GM18498 (cell line): Measurements from ENCODE around the gene TEK.

Experiments used
- ATAC-seq: cut with Tn5 transposase; IDR thresholded peaks from one replicate; pipeline ENCODE4 v1.9.1; 2021; ENCODE audit warnings: mild to moderate bottlenecking, moderate library complexity; ENCODE audit not compliant: unreplicated experiment

TEK gene

DNA sequence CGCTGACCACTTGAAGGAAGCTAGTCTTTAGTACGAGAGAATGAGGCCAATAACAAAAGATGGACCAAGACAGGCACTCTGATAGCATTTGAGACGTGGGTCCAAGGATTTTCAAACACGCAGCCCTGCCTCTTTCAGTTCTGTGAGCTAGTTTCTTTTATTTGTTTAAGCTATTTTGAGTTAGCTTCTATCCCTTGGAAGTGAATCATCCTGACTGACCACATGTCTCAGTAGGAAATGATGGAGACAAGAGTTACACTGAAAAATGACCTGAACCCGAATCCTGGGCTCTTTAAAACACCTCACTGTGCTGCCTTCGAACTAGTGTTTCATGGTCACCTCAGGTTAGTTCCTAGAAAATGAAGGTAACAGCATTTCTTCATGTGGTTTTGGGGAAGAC is 9.9 kb downstream of the TEK start:
- ATAC-seq: no peak

DNA sequence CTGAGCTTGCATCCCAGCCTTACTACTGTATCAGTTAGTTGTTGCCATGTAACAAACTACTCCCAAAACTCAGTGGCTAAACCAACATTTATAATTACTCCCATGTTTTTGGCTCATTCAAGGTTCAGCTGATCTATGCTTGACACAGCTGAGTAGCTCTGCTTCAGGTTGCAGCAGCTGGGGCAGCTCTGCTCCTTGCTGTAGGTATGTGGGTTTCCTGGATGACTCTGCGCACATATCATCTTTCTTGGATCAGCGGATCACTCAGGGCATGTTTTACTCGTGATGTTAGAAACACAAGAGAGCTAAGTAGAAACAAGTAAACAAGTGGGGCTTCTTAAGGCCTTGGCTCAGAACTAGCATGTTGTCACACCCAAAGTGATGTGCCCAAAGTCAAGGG is 15.1 kb downstream of the TEK start:
- ATAC-seq: no peak

DNA sequence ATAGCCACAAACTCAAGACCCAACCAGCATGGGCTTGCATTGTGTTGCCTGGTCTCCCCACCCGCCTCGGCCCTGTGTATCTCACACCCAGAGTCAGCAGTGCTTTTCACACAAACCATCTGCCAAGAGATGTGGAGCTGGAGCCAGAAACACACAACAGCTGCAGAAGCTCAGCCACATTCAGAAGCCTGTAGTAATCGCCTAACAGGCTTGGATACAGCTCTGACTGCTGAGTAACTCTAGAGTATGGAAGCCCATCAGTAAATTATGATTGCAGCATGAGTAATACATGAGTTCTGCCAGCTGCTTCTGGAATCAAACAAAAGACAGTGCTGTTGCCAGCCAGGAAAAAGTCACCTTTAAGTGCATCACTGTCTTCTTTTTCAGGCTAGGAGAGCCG is 16.0 kb downstream of the TEK start:
- ATAC-seq: no peak

DNA sequence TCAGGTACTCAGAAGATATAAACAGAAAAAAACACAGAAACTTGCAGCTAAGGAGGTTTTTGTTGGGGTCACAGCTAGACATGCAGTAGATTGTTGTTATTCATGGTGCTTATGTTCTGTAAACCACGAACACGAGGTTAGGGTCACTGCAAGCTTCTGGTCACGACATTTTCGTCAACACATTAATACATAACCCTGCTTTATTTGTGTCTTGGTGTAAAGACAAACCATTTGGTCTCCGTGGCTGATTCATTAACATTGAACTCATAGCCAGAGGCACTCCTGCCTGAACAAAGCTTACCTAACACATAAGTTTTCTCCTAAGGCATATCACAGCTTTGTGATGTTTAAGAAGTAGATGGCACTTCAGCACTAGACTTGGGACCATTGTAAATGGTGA is 16.9 kb downstream of the TEK start:
- no peak for ATAC-seq

DNA sequence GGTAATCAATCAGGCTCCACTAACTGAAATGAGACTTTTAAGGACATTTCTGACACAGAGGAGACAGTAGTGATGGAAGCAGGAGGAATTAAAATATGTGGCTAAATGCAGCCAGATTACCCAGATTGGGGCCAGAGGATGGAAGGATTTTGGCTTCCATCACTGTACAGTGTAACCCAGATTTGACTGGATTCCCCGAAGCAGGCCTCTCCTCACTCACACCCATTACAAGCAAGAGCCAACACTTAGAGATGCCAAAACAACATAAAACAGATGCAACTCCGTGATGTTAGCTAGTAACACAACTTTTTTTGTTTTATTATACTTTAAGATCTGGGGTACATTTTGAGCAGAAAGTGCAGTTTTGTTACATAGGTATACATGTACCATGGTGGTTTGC is 17.6 kb downstream of the TEK start:
- ATAC-seq: no peak

DNA sequence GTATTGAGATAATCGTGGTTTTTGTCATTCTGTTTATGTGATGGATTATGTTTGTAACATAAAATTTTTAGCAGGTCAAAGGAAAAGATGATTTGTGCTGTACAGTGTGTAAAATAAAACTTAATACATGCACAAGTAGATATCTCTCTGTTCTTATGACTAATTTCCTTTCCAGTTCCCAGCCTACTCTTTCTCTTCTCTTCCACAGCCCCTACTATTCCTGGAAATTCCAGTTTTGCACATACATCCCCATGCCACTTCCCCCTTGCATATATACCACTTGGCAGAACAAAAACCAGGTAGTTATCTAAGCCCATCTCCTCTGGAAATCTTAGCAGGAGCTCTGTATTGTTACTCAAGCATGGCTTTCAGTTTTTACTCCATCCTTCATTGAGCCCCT is 20.2 kb downstream of the TEK start:
- no peak for ATAC-seq

DNA sequence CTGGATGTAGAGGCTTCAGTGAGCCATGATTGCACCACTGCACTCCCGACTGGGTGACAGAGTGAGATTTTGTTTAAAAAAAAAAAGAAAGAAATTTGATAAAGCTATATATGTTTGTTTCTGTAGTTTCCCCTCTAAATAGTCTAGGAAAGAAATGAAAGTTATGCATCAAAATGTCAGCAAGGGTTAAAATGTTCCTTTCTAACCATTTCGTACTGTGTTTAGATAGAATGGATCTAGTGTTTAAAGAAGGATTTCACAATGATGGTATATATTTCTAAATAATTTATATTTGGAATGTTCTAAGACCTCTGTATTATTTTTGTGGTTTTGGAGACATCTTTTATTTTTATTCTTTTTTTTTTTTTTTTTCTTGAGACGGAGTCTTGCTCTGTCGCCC is 22.7 kb downstream of the TEK start:
- ATAC-seq: no peak

DNA sequence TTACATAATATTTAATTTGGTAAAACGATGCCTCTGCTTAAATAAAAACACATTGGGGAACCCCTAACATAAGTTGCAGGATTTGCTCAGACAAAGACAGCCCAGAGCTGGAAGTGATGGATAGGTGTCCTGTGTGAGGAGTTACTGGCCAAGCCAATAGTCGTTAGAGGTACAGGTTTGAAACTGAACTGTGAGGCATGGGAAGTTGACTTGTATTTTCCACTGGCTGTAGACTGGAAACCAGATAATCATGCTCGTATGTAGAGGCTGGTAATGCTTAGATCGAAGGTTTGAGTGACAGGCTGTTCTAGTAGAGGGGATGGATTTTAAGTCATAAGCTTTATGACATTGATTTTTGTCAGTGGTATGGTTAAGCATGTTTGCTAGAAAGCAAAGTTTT is 24.8 kb downstream of the TEK start:
- ATAC-seq: no peak

DNA sequence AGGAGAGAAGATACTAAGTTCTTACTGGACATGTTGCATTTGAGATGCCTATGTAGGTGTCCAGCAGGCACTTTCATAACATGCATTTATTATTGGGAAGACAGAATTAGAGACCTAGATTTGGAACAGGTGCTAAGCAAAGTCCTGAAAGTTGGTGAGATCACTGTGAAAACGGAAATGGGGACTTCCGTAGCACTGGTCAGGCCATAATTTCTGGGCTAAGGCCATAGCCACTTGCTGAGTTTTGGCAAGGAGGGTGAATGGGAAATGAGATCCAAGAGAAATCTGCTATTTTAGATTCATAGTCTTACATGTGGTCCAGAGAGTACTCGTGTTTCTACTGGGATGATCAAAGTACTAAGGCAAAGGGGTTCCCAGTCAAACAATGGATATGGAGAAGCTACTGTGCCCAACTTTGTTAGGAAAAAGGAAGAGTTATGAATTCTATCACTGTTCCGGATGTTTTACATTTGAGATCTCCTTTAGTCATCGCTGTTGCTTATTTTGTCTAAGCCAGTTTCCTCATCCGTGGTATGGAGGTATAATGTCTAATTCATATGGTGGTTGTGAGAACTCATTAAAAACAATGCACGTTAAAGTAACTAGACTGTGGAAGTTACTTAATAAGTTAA is 33.4 kb downstream of the TEK start:
- ATAC-seq: no peak

DNA sequence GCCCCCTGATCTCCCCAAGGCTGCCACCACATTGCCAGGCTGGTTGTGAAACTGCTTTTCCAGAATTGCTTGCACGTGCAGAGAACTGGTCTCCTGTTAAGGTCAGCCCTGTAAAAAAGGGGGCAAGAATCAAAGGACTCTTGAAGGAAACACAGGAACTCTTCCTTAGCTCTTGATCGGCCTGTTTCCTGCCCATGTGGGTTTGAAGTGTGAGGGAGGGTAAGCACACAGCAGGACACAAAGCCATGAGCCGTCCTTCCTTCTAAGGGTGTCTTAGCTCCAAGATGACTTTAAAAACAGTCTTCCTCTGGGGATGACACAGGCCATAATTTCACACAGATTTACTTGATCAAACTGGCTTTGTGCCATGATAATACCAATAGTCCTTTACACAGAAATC is 36.1 kb downstream of the TEK start:
- no peak for ATAC-seq

DNA sequence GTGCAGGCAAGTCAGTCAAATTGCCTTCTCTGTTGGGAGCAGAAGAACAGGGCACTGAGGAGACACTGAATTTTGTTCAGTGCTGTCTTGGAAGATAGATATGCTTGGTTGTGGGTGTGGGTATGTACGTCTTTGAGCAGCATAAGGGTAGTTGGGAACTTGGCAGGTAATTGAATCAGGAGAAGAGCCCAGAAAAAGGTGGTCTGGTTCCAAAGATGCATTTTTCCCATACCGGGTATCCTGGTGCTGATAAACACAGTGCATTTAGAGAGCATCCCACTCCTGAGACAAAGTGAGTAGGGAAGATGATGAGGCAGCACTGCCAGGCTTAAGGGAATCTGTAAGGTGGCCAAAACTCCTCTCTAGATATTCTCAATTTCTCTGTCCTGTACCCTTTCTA is 40.6 kb downstream of the TEK start:
- no peak for ATAC-seq

DNA sequence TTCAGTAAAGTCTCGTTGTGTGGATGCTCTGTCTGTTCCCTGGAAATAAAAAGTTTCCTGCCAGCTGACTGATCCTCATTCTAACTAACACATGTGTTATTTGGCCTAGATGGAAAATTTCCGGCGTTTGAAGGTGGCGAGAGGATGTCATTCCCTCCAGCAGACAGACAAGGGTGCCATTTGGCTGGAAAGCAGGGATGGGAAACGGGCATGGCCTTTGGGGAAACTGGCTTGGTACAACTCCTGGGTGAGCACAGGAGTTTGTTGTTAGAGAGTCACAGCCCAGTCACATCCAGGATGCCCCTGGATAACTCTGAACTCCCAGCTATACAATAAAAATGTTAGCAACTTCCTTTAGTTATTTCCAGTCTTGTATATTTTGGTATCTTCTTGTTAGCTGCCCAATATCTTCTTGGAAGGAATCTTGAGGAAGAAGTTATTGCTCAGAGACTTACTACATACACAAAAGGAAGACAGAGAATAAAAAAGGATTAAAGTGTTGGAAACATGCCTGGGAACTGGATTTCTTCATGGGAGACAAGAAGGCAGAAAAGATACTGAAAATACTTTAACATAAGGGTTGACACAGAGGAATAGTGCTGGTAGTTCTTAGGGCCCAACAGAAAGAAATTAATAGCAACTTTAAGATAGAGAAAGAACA is 41.9 kb downstream of the TEK start:
- no peak for ATAC-seq

DNA sequence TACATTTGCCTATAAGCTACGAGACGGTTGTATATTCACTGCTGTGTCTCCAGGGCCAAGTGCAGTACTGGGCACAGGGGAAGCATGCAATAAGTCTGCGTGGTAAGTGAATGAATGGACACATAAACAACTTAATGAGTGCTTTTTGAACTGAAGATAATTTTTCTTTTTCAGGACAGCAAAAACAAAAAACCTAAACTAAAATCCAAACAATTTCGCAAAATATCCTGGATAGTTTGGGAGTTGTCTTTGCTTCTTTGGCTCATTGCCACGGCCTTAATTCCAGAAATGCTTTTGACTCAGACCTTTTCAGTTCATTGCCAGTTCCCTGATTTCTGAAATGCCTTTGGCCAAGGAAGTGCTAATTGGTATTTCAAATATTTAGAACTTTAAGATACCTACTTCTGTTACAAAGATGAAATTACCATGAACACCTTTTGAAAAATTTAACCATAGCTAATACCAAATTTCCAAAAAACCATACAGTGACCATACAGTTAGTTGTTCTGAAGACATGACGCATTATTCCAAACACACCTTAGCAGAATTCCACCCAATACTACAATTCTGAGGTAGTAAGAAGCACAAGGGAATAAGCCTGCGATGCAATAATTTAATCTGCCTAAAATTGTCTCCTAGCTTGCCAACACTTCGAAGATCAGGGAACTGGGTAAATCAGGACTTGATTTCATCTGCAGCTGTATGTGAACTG is 42.8 kb downstream of the TEK start:
- no peak for ATAC-seq

DNA sequence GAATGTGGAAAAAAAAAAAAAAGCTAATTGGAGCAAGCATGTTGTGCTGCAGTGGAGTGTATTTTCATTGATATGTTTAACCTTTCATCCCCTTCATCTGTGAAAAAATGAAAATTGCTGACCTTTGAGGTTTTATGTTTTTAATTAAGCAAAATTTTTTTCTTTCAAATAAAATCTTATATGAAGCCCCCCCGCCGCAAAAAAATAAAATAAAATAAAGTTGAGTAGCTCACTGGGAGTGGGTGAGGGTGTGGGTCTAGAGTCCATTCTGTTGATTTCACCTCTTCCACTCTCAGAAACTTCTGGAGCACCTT is 43.3 kb downstream of the TEK start:
- ATAC-seq: no peak

DNA sequence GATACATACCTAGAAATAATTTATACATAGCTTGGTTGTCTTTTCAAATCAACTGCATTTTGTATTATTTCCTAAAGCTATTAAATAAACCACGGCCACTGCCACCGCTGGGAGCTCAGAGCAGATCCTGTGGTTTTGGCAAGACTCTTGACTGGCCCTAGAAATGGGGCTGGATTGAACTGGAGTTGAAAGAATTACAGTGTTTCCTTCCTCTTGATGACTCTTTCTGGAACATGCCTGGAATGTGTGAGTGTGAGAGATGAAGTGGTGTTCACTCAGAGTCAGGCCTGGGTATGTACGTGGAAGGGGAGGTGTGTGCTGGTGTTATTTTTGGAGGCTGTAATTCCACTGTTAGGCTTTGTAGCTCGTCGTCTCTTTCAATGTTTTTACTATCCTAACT is 45.9 kb downstream of the TEK start:
- no peak for ATAC-seq

DNA sequence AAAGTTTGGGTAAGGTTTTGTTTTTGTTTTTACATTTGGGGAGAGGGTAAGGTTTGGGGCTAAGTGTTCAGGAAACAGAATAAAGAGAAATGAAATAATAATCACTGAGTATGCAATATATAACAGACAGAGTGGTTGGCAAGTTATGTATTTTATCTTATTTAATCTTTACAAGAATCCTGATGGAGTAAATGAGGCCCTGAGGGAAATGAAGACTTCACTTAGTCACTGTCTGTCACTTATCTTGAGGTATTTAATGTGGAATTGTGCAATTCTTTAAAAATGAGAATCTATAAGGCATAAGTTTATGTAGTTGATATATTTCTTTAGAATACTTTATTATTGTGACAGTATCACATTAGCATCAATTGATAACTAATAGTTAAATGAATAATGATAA is 48.1 kb downstream of the TEK start:
- no peak for ATAC-seq

DNA sequence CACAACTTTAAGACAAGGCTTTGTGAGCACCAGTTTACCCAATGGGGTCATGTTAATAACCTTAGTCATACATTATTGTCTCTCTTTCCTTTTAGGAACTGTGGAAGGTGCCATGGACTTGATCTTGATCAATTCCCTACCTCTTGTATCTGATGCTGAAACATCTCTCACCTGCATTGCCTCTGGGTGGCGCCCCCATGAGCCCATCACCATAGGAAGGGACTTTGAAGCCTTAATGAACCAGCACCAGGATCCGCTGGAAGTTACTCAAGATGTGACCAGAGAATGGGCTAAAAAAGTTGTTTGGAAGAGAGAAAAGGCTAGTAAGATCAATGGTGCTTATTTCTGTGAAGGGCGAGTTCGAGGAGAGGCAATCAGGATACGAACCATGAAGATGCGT is 48.7 kb downstream of the TEK start:
- no peak for ATAC-seq

DNA sequence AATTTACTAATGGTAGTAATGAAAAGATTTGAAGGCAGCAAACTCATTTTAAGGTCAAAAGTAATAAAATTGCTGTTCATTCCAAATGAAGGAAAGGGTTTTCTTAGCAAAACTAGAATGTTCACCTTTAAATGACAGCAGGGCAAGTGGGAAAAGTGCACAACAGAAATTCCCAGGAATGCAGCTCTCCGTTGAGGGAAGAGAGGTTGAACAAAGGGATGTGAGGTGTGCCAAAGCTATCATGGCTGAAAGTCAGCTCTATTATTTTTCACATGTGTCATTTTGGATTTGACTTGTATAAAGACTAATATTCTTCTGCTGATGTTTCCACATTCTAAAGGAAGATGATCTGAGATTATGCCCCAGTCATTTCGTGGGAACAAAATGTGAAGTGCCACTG is 51.6 kb downstream of the TEK start:
- ATAC-seq: no peak

DNA sequence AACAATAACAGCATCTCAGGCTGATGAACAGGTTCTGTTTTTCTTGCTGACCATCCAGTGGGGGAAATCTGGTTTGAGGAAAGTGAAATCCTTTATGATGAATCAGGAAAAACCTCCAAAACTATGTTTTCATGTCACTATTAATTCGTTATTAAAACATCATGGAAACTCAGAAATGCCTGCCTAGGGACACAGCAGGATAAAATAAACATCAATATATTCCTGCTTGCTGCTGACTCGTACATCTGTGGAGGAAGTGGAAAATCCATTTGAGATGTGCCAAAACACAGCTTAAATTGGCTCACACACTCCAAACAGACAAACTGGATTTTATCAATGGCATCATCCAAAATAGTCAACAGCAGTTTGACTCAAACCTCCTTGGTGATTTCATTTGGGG is 53.0 kb downstream of the TEK start:
- ATAC-seq: no peak

DNA sequence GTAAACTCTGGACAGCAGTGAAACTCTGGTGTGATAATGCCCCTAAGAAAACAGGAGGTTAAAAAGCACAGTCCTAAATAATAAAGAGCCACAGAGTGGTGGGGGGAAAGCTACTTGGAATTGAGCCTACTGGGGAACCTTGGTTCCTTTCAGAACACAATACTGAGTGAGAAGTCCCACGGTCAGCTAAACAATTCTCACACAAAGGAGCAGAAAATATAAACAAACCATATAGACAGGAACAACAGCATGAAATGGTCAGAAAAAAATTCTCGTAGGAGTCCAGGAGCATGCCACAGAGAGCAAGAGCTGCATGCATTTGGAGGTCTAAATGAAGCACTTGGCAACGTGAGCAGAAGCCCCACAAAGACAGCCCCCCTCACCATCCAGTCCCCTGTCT is 56.0 kb downstream of the TEK start:
- ATAC-seq: no peak

DNA sequence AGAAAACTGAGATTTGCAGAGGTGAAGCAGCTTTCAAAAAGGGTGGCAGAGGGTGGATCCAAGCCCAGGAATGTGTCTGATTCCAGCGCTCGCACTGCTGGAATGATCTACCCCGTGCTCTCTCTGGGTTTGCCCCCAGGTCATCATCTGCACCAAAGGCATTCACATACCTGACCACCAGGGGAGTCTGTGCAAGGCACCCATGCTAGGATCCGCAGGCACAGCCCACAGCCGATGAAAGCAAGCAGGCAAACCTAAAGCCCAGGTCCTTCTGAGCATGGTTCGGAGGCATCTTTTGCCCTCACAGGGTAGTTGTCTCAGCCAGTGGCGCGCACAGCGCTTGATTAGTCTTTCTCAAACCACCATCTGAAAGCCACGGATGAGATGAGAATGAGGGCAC is 56.6 kb downstream of the TEK start:
- no peak for ATAC-seq

DNA sequence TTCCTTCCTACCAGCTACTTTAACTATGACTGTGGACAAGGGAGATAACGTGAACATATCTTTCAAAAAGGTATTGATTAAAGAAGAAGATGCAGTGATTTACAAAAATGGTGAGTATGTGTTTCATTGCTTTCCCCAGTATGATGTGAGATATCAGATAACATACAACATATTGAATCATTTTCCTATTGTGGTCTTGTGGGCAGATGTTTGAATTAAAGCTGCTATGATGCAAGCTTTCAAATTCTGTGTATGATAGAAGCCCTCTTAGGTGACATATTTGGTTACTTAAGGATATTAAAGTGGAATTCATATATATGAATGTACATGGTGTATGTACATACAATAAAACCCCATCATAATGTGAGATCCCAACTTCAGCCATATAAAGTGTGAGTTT is 59.5 kb downstream of the TEK start:
- ATAC-seq: no peak

DNA sequence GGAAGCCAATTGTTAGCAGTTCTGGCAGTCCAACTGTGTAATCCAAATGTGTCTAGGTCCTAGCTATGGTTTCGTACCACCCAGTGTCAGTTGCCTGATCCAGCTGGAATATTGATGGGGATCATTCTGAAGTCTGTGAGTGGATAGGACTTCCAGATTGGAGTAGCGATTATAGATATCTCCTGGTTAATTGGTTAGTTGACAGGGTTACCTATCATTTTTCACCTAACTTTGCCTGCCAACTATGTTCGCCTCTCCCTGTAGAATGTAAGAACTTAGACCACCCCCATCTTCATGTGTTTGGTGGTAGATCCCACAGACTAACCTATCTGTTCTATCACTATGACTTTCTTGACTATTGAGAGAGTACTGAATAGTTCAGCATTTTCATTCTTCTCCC is 59.9 kb downstream of the TEK start:
- no peak for ATAC-seq
